ENCODE measurements around the gene THBS1.

DNA sequence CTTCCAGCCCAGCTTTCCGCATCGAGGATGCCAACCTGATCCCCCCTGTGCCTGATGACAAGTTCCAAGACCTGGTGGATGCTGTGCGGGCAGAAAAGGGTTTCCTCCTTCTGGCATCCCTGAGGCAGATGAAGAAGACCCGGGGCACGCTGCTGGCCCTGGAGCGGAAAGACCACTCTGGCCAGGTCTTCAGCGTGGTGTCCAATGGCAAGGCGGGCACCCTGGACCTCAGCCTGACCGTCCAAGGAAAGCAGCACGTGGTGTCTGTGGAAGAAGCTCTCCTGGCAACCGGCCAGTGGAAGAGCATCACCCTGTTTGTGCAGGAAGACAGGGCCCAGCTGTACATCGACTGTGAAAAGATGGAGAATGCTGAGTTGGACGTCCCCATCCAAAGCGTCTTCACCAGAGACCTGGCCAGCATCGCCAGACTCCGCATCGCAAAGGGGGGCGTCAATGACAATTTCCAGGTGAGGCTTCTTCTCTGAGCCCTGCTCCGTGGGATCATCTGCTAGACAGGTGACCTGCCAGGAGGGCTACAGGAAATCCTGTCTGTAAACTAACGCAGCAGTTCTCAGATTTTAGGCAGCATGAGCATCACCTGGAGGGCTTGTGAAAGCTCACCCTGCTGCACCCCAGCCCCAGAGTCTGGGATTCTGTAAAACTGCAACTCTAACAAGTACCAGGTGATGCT is 1.6 kb downstream of the THBS1 start:
- TF ChIP-seq, protein P1, sequence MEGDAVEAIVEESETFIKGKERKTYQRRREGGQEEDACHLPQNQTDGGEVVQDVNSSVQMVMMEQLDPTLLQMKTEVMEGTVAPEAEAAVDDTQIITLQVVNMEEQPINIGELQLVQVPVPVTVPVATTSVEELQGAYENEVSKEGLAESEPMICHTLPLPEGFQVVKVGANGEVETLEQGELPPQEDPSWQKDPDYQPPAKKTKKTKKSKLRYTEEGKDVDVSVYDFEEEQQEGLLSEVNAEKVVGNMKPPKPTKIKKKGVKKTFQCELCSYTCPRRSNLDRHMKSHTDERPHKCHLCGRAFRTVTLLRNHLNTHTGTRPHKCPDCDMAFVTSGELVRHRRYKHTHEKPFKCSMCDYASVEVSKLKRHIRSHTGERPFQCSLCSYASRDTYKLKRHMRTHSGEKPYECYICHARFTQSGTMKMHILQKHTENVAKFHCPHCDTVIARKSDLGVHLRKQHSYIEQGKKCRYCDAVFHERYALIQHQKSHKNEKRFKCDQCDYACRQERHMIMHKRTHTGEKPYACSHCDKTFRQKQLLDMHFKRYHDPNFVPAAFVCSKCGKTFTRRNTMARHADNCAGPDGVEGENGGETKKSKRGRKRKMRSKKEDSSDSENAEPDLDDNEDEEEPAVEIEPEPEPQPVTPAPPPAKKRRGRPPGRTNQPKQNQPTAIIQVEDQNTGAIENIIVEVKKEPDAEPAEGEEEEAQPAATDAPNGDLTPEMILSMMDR (IDR thresholded peaks at IDR 0.05): no peak
- TF ChIP-seq EZH2 (IDR thresholded peaks at IDR 0.05; ENCODE audit: borderline replicate concordance, insufficient read depth, low read depth, low read length, poor library complexity, severe bottlenecking): no peak
